Heart left ventricle (tissue), 16 donors: ENCODE measurements around the gene MBD3L3. TPM values are rescaled to one million over a fixed set of nuclear protein-coding genes. Genes with fewer than 3 reads are reported as not detected.
"Not testable (repeated sequence)": the region's sequence is repeated elsewhere in the genome, so short reads cannot be mapped to it uniquely, and the experiment has no call there.

ENCODE experiments used
- ATAC-seq, 4 donors: fragments of 200-7000 bp; cut with Tn5 transposase; one replicate each; pipeline ENCODE4 v1.9.1; 2020 to 2022; ENCODE audit warnings: moderate library complexity in 4 of 4, mild to moderate bottlenecking in 3 of 4, moderate number of reproducible peaks in 1 of 4
- DNase-seq, 5 donors: peaks; one replicate each; pipeline ENCODE4 v3.0.0-alpha.2; 2020
- H3K27ac ChIP-seq, 12 donors: fragments of 200-600 bp; sonication (generic) in 4 of 12; one replicate each; pipeline versions ENCODE4 v1.5.0 to v1.8.0; 2016 to 2022; ENCODE audit warnings: mild to moderate bottlenecking in 2 of 12
- H3K27me3 ChIP-seq, 9 donors: fragments of 200-600 bp; sonication (generic) in 2 of 9; one replicate each; pipeline versions ENCODE4 v1.5.1 to v1.8.0; 2016 to 2022; ENCODE audit warnings: mild to moderate bottlenecking in 3 of 9
- H3K36me3 ChIP-seq, 9 donors: fragments of 200-600 bp; sonication (generic) in 2 of 9; one replicate each; pipeline versions ENCODE4 v1.5.0 to v1.8.0; 2018 to 2022; ENCODE audit warnings: mild to moderate bottlenecking in 2 of 9
- H3K4me1 ChIP-seq, 12 donors: fragments of 200-600 bp; sonication (generic) in 4 of 12; one replicate each; pipeline versions ENCODE4 v1.5.0 to v1.8.0; 2016 to 2022; ENCODE audit warnings: mild to moderate bottlenecking in 3 of 12
- H3K4me3 ChIP-seq, 12 donors: fragments of 200-600 bp; sonication (generic) in 4 of 12; one replicate each; pipeline versions ENCODE4 v1.5.0 to v1.8.0; 2017 to 2022; ENCODE audit warnings: mild to moderate bottlenecking in 9 of 12, moderate library complexity in 4 of 12
- H3K9me3 ChIP-seq, 12 donors: fragments of 200-600 bp; sonication (generic) in 4 of 12; one replicate each; pipeline versions ENCODE4 v1.5.0 to v1.8.0; 2016 to 2022; ENCODE audit warnings: mild to moderate bottlenecking in 1 of 12
- WGBS, 4 donors: extraction: QIAGEN DNeasy Blood & Tissue Kit in 2 of 4; methylation state at CpG; one replicate each; pipeline versions ENCODE4 v1.1.5 to v1.1.7; 2013 to 2018; 5-methylcytosine and 5-hydroxymethylcytosine counted together
- intact Hi-C, 10 donors: fragments of 100-400 bp; cut with DNase I; formaldehyde crosslinking; loops; one replicate each; pipeline versions ENCODE4 v1.11.1 to v1.14.2; 2022
- polyA plus RNA-seq, 2 donors: library from polyadenylated mRNA; stranded (reverse); fragments of 200-250 nt; gene quantifications; one replicate each; pipeline ENCODE4 v1.2.3, GENCODE V29; 2013
- total RNA-seq, 9 donors: library from RNA; depleted of rRNA in 2 of 9; stranded (reverse); fragments of >200 nt in 2 of 9; fragmentation: NEBNext Ultra II Directional in 3 of 9; extraction: Animal tissue kit (Norgen Biotek cat#: 25700) in 3 of 9; gene quantifications; one replicate each; pipeline versions ENCODE4 v1.1.0 to v1.2.4, GENCODE V29; 2016 to 2023
- donor health status: ischemic (EF 13 %, LVEDD 7.1; RV severe dilation, severe dysfunction).
- donor health status: healthy with polysubstance abuse.
- donor health status: DM: no; HTN: yes; CAD: no.
- donor health status: DM: no; HTN: no; CAD: no.
- donor health status: ischemic (EF 25% LVEDD 6.9; RV normal size, moderate dysfunction).
- donor health status: ischemic (EF 25% LVEDD 5.7; RV mildly dilated, moderate dysfunction).
- donor health status: healthy.
- donor health status: DM: yes; HTN: yes; CAD: no.
- donor health status: ischemic (EF 35%, LVEDD 5.7; RV mildly dilated, moderate dysfunction).
- donor health status: nonischemic (EF 11% LVEDD 7.7; RV severe dilation, severe dysfunction).
- donor health status: DM: yes; HTN: yes; CAD: no.
- donor health status: PGD.
- donor health status: ischemic (EF 29% LVEDD 5.4; RV normal size, mild dysfunction).
- donor health status: nonischemic (EF 23%, LVEDD 6.1; RV moderate dilation, normal function).

Gene MBD3L3
- total and polyA plus RNA-seq, 11 donors: not detected

- DNase-seq, H3K27me3 ChIP-seq, H3K4me1 ChIP-seq, ATAC-seq, intact Hi-C loops, H3K4me3 ChIP-seq, H3K9me3 ChIP-seq, H3K36me3 ChIP-seq, H3K27ac ChIP-seq: not testable (repeated sequence)
- WGBS, 4 donors: 92 to 96% (median 94%) methylated on average over 10 to 14 of the region's 14 CpGs
These were observed 3.7 kb downstream of the MBD3L3 start for GRCh38 chr19:7054635-7055368.

DNA sequence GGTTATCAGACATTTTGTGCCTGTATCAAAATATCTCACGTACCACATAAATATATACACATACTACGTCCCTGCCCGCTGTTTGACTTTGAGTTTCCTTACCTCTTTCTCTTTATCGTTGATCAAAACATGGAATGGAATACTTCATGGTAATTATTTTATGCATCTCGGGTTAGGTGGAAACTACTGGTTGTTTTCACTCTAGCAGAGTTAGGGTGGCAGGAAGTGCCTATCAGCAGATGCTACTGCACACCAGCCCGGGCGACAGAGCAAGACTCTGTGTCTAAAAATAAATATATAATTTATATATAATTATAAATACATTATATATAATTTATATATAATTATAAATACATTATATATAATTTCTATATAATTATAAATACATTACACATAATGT, 5.6 kb downstream of the MBD3L3 start:
- WGBS, 4 donors: 73 to 84% (median 78%) methylated on average over 7 of the region's 7 CpGs
- H3K36me3 ChIP-seq, H3K9me3 ChIP-seq, H3K4me3 ChIP-seq, H3K4me1 ChIP-seq, intact Hi-C loops, H3K27ac ChIP-seq, DNase-seq, ATAC-seq, H3K27me3 ChIP-seq: not testable (repeated sequence)

- H3K9me3 ChIP-seq, H3K27me3 ChIP-seq, DNase-seq, ATAC-seq, H3K27ac ChIP-seq, H3K4me1 ChIP-seq, intact Hi-C loops, H3K4me3 ChIP-seq, H3K36me3 ChIP-seq: not testable (repeated sequence)
- WGBS, 4 donors: 88 to 93% (median 90%) methylated on average over 2 of the region's 5 CpGs; no CpG with 5 or more reads in 1 of the 4 donors
These were observed 7.1 kb downstream of the MBD3L3 start for GRCh38 chr19:7051421-7051820.

- H3K4me1 ChIP-seq, H3K36me3 ChIP-seq, H3K27me3 ChIP-seq, intact Hi-C loops, H3K27ac ChIP-seq, H3K9me3 ChIP-seq, H3K4me3 ChIP-seq, ATAC-seq, DNase-seq: not testable (repeated sequence)
- WGBS, 4 donors: no CpG with 5 or more reads among the region's 7 CpGs
These were observed 9.5 kb downstream of the MBD3L3 start, which contains the start of gene MBD3L2 for GRCh38 chr19:7049021-7049420. Gene MBD3L2, plus strand, starts transcription at chr19:7049321. Its CDS starts 53 bp downstream, at chr19:7049374.

DNA sequence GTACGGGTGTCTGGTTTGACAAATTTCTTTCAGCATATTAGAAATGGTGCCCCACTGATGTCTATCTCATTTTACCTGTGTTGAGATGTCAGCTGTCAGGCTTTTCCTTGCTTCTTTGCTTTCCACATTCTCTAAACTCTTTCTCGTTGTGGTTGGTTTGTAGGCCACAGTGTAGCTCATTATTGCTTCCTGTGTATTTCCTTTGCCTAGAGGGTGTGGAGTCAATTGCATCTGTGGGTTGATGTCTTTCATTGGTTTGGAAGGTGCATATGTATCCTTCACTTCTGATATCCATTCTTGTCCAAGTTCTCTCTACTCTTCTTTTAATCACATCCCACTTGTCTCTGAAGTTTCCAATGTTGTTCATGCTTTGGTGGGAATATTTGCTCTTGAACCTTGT, 16.9 kb downstream of the MBD3L3 start:
- H3K9me3 ChIP-seq, H3K36me3 ChIP-seq, H3K4me1 ChIP-seq, intact Hi-C loops, H3K27me3 ChIP-seq, H3K27ac ChIP-seq, DNase-seq, H3K4me3 ChIP-seq, ATAC-seq: not testable (repeated sequence)
- no CpG with 5 or more reads among the region's 2 CpGs for WGBS, 4 donors

GRCh38 chr19:7040079-7040478, 18.4 kb downstream of the MBD3L3 start, which contains the start of gene MBD3L4:
Gene MBD3L4, minus strand, starts transcription at chr19:7040179. Its CDS starts 35 bp downstream, at chr19:7040144.
- H3K4me1 ChIP-seq, intact Hi-C loops, ATAC-seq, DNase-seq, H3K27me3 ChIP-seq, H3K36me3 ChIP-seq, H3K9me3 ChIP-seq, H3K27ac ChIP-seq, H3K4me3 ChIP-seq: not testable (repeated sequence)
- 71% methylated on average over 2 of the region's 9 CpGs; no CpG with 5 or more reads in 3 of the 4 donors for WGBS, 4 donors

- H3K9me3 ChIP-seq: not testable (repeated sequence)
These were observed 28.2 kb downstream of the MBD3L3 start, which contains the start of gene MBD3L5 for GRCh38 chr19:7030278-7030677. Gene MBD3L5, plus strand, starts transcription at chr19:7030578. Its CDS starts 34 bp downstream, at chr19:7030612.

GRCh38 chr19:7028790-7029189, 29.7 kb downstream of the MBD3L3 start:
- H3K36me3 ChIP-seq, H3K4me1 ChIP-seq, H3K27me3 ChIP-seq, H3K27ac ChIP-seq, intact Hi-C loops, DNase-seq, ATAC-seq, H3K9me3 ChIP-seq, H3K4me3 ChIP-seq: not testable (repeated sequence)
- no CpG with 5 or more reads among the region's 1 CpG for WGBS, 4 donors

More at GRCh38 chr19:7030278-7030677, 28.2 kb downstream of the MBD3L3 start, which contains the start of gene MBD3L5:
- WGBS, 4 donors: no CpG with 5 or more reads among the region's 9 CpGs
- H3K4me3 ChIP-seq, intact Hi-C loops, H3K27ac ChIP-seq, ATAC-seq, H3K36me3 ChIP-seq, DNase-seq, H3K4me1 ChIP-seq, H3K27me3 ChIP-seq: not testable (repeated sequence)

GRCh38 chr19:7021331-7021730, 37.1 kb downstream of the MBD3L3 start, which contains the start of gene MBD3L2B:
Gene MBD3L2B, minus strand, starts transcription at chr19:7021431. Its CDS starts 34 bp downstream, at chr19:7021397.
- peaks cover 0 to 15% (median 3%) of the 10 kb centered on the region in 9 donors for H3K27me3 ChIP-seq
- H3K4me1 ChIP-seq, H3K27ac ChIP-seq, H3K4me3 ChIP-seq, intact Hi-C loops, H3K9me3 ChIP-seq, ATAC-seq, DNase-seq, H3K36me3 ChIP-seq: not testable (repeated sequence)
- WGBS, 4 donors: no CpG with 5 or more reads among the region's 6 CpGs
